Heart left ventricle (tissue), 13 donors: ENCODE measurements around the gene ATP2C1.

Experiments
- POLR2A ChIP-seq, 2 donors: fragments of 450-650 bp; IDR thresholded peaks; one replicate each; pipeline ENCODE4 v1.6.1; 2017; ENCODE audit warnings: antibody characterized with exemption in 2 of 2, mild to moderate bottlenecking in 2 of 2, moderate library complexity in 2 of 2
- TF ChIP-seq, protein P1 (sequence below), 12 donors: fragments of 200-600 bp; sonication (generic) in 4 of 12; IDR thresholded peaks; one replicate each; pipeline versions ENCODE4 v1.5.0 to v1.8.0; 2018 to 2022; ENCODE audit warnings: antibody characterized with exemption in 12 of 12, mild to moderate bottlenecking in 5 of 12
- donor health status: ischemic (EF 13 %, LVEDD 7.1; RV severe dilation, severe dysfunction).
- donor health status: DM: no; HTN: yes; CAD: no.
- donor health status: DM: no; HTN: no; CAD: no.
- donor health status: ischemic (EF 25% LVEDD 6.9; RV normal size, moderate dysfunction).
- donor health status: ischemic (EF 25% LVEDD 5.7; RV mildly dilated, moderate dysfunction).
- donor health status: ischemic (EF 35%, LVEDD 5.7; RV mildly dilated, moderate dysfunction).
- donor health status: nonischemic (EF 11% LVEDD 7.7; RV severe dilation, severe dysfunction).
- donor health status: DM: yes; HTN: yes; CAD: no.
- donor health status: PGD.
- donor health status: ischemic (EF 29% LVEDD 5.4; RV normal size, mild dysfunction).
- donor health status: nonischemic (EF 23%, LVEDD 6.1; RV moderate dilation, normal function).

DNA sequence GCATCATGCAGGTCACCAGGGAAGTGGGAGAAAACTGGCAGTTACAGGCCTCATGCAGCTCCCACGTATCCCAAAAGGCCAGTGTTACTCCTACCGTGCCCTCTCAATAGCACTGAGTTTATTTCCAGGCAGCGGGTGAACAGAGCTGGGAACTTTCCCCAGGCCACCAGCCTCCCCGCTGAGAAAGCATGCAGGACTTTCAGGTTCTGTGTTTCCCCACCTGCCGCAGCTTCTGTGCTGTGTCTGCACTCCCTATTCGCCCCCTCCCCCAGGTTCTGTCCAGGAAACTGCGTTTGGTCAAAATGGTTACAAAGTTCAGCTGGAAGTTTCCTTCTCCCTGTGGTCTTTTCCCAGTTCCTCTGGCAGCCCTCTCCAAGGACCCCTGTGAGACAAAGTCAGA is 154.1 kb downstream of the ATP2C1 start:
- TF ChIP-seq, protein P1, sequence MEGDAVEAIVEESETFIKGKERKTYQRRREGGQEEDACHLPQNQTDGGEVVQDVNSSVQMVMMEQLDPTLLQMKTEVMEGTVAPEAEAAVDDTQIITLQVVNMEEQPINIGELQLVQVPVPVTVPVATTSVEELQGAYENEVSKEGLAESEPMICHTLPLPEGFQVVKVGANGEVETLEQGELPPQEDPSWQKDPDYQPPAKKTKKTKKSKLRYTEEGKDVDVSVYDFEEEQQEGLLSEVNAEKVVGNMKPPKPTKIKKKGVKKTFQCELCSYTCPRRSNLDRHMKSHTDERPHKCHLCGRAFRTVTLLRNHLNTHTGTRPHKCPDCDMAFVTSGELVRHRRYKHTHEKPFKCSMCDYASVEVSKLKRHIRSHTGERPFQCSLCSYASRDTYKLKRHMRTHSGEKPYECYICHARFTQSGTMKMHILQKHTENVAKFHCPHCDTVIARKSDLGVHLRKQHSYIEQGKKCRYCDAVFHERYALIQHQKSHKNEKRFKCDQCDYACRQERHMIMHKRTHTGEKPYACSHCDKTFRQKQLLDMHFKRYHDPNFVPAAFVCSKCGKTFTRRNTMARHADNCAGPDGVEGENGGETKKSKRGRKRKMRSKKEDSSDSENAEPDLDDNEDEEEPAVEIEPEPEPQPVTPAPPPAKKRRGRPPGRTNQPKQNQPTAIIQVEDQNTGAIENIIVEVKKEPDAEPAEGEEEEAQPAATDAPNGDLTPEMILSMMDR (IDR thresholded peaks at IDR 0.05): no peak
- no peak for TF ChIP-seq POLR2A (IDR thresholded peaks at IDR 0.05)
